Endometrium (tissue), 2 donors: ENCODE results near the gene DGAT2L6.
A peak's percentile ranks its signal among the peaks of the same experiment; 100 is the strongest.

ENCODE experiments used
- FAIRE-seq: peaks from 2 replicates; lab custom pipeline; 2012; peaks lifted over from hg19 to GRCh38; lab: Jason Lieb, UNC
- donor health status: control.
- donor health status: control.

DGAT2L6 gene, protein sequence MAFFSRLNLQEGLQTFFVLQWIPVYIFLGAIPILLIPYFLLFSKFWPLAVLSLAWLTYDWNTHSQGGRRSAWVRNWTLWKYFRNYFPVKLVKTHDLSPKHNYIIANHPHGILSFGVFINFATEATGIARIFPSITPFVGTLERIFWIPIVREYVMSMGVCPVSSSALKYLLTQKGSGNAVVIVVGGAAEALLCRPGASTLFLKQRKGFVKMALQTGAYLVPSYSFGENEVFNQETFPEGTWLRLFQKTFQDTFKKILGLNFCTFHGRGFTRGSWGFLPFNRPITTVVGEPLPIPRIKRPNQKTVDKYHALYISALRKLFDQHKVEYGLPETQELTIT

DNA sequence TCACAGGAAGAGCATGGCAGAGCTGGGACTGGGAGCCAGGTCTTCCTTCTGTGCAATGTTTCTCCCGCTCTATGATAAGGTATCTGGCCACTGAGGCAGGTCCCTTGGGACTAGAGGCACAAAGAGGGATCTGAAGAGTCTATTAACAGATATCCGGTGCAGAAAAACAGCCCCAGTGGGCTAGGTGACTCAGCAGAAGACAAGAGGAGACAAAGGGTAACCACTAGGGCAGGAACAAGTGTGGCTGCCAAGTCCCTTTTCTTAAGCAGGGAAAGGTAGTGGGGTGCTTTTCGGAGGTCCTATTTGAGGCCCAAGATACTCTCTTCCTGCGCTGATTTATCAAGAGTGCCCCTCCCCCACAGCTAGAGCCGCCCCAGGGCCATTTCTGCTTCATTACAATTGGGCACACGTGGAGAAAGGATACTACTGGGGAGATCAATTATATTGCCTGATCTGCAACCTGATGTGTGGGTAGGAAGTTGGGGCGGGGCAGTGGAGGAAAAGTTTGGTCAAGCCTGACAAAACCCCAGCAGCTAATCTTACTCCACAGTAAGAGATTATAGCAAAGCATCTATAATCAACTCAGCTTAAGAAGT is at the start of gene DGAT2L6:
DGAT2L6 (plus strand) TSS at position 546 of the 596 bp plus-strand sequence. CDS start 100 bp downstream, outside the sequence.
- no peak for FAIRE-seq

DNA sequence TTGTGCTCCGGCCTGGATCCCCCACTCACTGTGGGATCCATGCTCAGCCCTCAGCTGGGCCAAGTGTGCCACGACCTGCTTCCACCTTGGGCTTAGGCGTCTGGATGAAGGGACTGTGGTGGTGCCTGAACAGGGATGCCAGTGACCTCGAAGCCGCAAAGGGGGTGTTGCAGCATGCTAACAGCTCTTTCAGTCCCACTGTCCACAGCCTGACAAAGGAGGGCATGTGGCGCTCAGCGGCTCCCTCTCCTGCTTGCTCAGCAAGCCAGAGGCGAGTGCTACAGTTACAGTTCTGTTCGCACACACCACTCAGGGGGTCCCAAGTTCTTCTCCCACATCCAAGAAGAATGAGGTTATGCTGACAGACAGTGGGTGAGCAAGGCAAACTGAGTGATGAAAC is 49.2 kb upstream of the DGAT2L6 start:
- FAIRE-seq: no peak

GRCh38 chrX:70129816-70130215 is 47.5 kb upstream of the DGAT2L6 start:
- no peak for FAIRE-seq

GRCh38 chrX:70132224-70132623 is 45.1 kb upstream of the DGAT2L6 start:
- no peak for FAIRE-seq

- no peak for FAIRE-seq
Observed at GRCh38 chrX:70132877-70133302, 44.4 kb upstream of the DGAT2L6 start.

- FAIRE-seq: peak; percentile 29
Observed at GRCh38 chrX:70133303-70134115, 43.8 kb upstream of the DGAT2L6 start, which contains the start of gene IGBP1. Gene IGBP1, plus strand, starts transcription at chrX:70133447. Its CDS starts 501 bp downstream, at chrX:70133948.

DNA sequence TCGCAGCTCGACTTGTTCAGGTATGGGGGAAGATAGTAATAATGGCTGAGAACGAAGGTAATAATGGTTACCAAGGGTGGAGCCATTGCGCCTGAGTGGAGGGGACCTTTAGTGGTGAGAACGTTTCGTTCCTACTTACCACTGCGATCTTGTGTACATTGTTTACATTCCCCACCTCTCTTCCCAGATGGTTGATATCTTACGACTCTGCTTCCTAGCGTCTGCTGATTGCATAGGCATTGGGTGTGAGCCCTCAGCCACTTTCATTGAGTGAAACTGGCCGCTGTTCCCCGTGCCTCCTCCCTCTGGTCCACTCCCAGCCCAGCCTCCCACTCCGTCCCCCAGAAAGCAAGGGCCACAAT is 43.2 kb upstream of the DGAT2L6 start:
- FAIRE-seq: no peak

DNA sequence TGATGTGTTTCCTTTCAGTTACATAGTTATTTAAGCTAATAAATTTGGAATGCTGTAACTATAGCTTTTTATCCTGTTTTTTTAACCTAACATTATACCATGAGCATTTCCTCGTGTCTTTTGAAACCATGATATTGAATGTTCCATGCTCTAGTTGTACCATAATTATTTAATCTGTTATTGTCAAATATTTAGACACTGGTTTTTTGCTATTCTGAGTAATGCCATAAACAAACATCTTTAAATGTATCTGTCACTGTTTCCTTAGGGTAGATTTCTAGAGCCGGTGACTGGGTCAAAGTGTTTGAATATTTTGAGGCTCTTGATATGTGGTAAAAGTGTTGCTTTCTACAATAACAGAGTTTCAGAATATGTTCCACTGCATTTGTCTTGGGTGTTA is 38.7 kb upstream of the DGAT2L6 start:
- FAIRE-seq: no peak

DNA sequence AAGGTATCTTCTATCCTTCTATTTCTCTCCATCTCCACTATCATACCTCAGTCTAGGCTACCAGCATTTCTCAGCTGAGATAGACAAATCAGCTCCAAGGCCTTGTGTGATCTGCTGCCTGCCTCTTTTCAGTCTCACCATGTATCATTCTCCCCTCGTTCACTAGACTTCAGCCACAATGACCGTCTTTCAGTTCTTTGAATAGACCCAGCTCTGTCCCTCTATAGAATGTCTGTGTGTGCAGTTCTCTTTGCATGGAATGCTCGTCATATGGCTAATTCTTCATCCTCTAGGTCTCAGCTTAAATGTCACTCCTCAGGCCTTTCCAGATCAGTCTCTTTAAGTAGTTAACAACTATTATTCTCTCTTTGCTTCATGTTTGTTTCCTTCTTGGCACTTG is 37.5 kb upstream of the DGAT2L6 start:
- no peak for FAIRE-seq

DNA sequence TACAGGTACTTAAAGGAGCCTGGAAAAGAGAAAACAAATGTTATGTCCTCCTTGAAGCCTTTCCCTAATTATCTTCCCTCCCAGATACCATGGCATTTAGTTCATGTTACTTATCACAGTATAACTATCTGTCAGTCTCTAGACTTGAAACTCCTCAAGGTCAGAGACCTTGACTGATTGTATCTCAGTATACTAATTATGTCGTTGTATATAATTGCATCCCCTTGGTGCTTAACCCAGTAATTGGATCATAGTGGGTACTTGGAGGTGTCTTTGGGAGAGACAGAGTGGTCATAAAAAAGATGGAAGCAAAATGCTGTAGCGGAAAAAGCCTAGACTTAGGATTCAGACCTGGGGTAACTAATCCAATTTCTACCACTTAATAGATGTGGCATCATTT is 35.9 kb upstream of the DGAT2L6 start:
- no peak for FAIRE-seq

DNA sequence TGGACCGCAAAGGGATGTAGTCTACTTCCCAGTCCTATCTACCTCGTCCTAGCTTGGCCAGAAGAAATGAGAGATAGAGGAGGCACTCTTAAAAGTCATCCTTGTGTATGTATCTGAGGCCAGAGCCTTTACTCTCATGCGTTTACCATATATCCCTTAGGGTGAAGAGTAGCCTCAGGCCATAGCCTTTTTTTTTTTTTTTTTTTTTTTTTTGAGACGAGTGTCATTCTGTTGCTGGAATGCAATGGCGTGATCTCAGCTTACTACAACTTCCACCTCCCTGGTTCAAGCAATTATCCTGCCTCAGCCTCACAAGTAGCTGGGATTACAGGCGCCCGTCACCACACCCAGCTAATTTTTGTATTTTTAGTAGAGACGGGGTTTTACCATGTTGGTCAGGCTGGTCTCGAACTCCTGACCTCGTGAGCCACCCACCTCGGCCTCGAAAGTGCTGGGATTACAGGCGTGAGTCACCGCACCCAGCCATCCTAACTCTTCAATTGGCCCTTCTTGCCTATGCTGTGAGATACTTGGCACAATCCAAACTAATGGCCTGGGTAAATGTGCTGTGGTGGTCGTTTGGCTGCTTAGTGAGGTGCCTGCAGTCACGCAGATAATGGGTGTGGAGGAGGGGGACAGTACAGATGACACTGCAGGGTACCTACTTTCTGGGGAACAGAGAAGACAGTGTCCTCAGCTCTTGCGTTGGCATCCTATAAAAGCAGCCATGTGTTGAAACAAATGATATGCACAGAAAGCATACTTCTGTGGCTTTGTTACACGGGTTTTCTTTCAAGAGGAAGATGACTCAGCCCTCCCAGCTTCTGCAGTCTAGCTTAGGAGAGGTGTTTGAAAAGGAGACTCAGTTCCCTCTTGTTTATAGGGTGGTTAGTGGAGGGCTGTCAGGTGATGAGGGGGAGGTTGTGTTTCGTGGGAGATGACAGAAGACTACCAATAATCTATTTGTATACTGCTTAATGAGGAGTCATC is 10.4 kb upstream of the DGAT2L6 start:
- no peak for FAIRE-seq

DNA sequence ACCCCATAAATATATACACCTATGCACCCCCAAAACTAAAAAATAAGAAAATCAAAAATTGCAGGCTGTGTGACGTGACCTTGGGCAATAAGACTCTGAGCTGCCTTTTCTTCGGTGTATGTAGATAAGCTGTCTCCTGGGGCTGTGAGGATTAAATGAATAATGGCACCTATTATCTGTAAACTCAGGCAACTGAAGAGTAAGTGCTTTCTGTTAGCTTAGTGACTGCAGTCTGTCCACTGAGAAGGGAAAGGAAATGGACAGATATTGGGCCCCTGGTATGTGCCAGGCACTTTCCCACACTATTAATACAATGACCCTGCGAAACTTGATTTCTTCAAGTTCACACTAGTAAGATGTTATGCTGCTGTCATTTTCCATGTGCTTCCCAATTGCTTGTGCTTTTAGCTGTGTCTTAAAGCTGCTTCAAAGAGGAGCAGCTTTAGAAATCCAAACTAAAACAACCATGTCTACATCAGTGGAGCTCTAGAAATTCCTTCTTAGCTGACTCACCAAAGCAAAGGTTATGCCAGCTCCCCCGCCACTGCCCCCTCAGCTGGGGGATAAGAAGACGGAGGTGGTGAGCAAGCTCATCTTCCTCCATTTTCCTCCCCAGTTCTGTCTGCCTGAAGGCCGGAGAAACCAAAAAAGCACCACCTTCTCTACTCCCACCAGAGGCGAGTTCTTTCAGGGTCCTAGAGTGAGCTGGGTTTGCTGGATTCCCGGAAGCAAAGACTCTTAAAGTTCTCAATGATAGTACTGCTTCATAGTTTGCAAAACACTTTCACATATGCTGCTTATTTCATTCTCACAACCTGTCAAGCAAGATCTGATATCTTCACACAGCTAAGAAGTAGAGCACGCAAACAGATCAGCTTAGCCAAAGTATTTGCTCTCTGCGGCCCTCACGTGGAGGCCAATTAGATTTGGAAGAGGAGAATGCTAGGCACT is 8.8 kb upstream of the DGAT2L6 start:
- no peak for FAIRE-seq

GRCh38 chrX:70169281-70169680 is 8.0 kb upstream of the DGAT2L6 start:
- no peak for FAIRE-seq

DNA sequence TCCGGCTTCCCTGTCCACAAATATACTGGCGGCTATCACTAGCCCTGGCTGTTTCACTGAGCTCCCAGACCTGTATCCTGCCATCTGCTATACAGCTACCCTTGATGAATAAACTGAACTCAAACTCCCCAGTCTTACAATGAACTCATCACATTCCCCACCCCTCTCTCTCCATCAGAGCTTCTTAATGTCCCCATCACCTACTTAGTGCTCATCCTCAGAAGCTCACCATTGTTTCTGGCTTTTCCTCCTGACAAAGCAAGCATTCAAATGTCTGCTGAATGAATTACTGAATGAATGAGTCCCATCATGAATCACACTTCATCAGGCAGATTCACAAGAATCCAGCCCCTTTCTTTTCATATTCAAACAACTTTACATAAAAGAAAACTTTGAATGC is 5.7 kb upstream of the DGAT2L6 start:
- FAIRE-seq: no peak

- FAIRE-seq: no peak
Observed at GRCh38 chrX:70172221-70172620, 5.1 kb upstream of the DGAT2L6 start.

GRCh38 chrX:70172964-70173363 is 4.3 kb upstream of the DGAT2L6 start:
- FAIRE-seq: no peak

DNA sequence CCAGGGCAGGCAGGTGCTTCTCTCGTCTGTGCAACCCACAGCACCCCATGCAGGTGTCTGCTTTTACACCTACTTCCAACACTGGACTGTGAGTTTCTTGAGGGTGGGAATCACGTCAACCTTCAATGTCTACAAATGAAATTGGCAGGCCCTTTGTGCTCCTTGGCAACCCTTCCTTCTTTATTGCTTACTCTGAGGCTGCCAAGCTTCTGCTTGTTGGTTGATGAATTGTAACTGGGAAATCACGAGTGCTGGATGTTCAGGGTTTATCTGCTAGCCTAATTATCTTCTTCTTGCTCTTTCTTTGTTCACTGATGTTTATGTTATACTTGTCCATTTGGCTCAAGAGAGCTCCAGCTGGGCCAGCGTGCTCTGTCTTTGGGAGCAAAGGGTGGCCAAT is 2.5 kb upstream of the DGAT2L6 start:
- no peak for FAIRE-seq

DNA sequence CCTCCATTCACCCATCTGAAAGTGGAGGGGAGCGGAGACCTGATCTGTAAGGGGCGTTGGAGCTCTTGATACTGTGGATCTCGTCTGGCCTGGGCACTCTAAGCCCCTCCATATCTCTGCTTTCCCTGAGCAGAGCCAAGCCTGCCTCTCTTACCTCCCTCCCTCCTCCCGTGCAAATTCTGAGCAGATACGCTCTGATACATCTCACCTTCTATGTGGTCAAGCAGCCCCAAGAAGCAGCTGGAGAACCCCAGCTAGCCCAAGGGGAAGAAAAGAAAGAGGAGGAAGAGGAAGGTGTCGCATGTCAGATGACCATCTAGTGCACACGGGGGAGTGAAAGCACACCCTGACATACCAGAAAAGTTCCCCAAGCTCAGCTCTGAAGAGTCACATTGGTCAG is 1.9 kb upstream of the DGAT2L6 start:
- FAIRE-seq: no peak

GRCh38 chrX:70183091-70183490 is 5.8 kb downstream of the DGAT2L6 start:
- FAIRE-seq: no peak

DNA sequence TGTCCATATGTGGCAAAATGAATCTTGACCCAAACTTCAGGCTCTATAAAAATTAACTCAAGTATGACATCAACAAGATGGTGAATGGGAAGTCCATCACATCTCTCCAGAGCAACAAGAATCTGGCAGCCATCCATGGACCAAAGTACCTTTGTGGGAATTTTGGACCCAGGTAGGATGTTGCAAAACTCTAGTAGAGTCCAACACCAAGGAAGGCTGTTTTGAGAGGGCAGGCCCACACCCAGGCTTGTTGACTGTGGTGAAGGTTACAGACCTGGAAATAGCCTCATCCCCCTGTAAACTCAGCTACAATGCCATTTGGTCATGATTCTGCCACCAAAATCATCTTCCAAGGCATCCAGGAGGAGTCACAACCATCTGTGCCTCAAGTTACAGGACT is 12.9 kb downstream of the DGAT2L6 start:
- FAIRE-seq: no peak
